ENCODE results near the gene TLE6. TPM values are rescaled to one million over a fixed set of nuclear protein-coding genes. Genes with fewer than 3 reads are reported as not detected.

TLE6 gene
- total and polyA plus RNA-seq, 7 donors = 0.50 to 2.2 (median 0.92) TPM; not detected in 1

DNA sequence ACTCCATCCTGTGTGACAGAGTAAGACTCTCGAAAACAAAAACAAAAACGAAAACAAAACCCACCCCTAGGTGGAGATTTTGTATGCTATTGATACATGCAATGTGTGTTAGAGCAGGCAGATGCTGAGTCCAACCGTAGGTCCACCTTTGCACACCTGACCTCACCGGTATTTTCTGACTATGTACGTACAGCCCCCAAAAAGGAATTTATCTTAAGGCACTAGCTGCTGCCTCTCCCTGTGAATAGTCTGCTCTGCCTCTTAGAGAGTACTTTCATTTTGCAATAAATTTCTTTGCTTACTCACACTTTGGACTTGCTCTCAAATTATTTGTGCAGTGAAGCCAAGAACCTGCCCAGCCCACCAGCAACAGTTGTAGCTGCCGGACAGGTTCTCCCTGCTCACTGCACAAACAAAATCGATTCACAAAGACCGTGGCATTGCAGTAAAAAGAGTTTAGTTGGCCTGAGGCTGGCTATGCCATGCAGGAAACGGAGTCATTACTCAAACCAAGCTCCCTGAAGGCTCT, 24.3 kb upstream of the TLE6 start:
- H3K27ac ChIP-seq = no peak overlapping the region
- WGBS, 3 donors = 37 to 49% (median 41%) methylated on average over 9 of the region's 9 CpGs
- intact Hi-C loops (cut with DNase I) = loop anchor here (5.0 kb wide), 3 partner anchors 154 to 229 kb away; no protein-coding TSS in a partner anchor

DNA sequence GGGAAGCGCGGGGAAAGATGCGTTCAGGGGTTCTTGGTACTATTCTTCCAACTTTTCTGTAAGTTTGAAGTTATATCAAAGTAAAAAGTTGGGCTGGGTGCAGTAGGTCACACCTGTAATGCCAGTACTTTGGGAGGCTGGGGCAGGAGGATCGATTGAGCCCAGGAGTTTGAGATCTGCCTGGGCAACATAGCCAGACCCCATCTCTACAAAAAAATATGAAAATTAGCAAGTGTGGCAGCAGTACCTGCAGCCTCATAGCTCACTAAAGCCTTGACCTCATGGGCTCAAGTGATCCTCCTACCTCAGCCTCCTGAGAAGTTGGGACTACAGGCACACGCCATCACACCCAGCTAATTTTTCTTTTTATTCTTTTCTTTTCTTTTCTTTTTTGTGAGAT, 20.2 kb upstream of the TLE6 start:
- ATAC-seq (no peak), DNase-seq (no peak)
- Histone ChIP-seq H3K9me3 (no peaks in the 10 kb centered on the region), H3K4me3 (no peak overlapping the region), H3K4me1 (no peaks in the 10 kb centered on the region), H3K27me3 (ENCODE audit: insufficient read depth in 3 of 3, low read length in 2 of 3) (no peaks in the 10 kb centered on the region), H3K36me3 (ENCODE audit: insufficient read depth in 1 of 2, low read depth in 1 of 2) (no peaks in the 10 kb centered on the region), H3K27ac (no peak overlapping the region)
- WGBS, 3 donors = 87 to 90% (median 89%) methylated on average over 5 of the region's 5 CpGs
- intact Hi-C loops (cut with DNase I) = loop anchor here in 1 of 2 donors (5.0 kb wide), 1 partner anchor 205 kb away; no protein-coding TSS in a partner anchor
- TF ChIP-seq, protein P1, sequence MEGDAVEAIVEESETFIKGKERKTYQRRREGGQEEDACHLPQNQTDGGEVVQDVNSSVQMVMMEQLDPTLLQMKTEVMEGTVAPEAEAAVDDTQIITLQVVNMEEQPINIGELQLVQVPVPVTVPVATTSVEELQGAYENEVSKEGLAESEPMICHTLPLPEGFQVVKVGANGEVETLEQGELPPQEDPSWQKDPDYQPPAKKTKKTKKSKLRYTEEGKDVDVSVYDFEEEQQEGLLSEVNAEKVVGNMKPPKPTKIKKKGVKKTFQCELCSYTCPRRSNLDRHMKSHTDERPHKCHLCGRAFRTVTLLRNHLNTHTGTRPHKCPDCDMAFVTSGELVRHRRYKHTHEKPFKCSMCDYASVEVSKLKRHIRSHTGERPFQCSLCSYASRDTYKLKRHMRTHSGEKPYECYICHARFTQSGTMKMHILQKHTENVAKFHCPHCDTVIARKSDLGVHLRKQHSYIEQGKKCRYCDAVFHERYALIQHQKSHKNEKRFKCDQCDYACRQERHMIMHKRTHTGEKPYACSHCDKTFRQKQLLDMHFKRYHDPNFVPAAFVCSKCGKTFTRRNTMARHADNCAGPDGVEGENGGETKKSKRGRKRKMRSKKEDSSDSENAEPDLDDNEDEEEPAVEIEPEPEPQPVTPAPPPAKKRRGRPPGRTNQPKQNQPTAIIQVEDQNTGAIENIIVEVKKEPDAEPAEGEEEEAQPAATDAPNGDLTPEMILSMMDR (IDR thresholded peaks at IDR 0.05) = no peak

More for the DNA sequence above, 24.3 kb upstream of the TLE6 start:
- ATAC-seq = no peak
- no peaks in the 10 kb centered on the region for H3K36me3 ChIP-seq (ENCODE audit: insufficient read depth in 1 of 2, low read depth in 1 of 2)
- TF ChIP-seq, protein P1 (IDR thresholded peaks at IDR 0.05) = no peak
- no peaks in the 10 kb centered on the region for H3K9me3 ChIP-seq
- H3K4me3 ChIP-seq = no peak overlapping the region
- H3K27me3 ChIP-seq (ENCODE audit: insufficient read depth in 3 of 3, low read length in 2 of 3) = no peaks in the 10 kb centered on the region
- H3K4me1 ChIP-seq = peaks cover 10% of the 10 kb centered on the region
- no peak for DNase-seq

DNA sequence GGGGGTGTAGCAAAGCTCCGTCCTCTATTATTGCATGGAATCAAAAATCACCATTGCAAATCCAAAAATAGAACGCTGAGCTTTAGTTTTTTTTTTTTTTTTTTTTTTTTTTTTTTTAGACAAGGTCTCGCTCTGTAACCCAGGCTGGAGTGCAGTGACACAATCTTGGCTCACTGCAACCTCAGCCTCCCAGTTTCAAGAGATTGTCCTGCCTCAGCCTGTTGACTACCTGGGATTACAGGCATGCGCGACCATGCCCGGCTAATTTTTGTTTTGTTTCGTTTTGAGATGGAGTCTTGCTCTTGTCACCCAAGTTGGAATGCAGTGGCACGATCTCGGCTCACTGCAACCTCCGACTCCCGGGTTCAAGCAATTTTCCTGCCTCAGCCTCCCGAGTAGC, 17.2 kb upstream of the TLE6 start:
- ATAC-seq = no peak
- no peaks in the 10 kb centered on the region for H3K4me1 ChIP-seq
- no peak overlapping the region for H3K27ac ChIP-seq
- no peaks in the 10 kb centered on the region for H3K9me3 ChIP-seq
- DNase-seq = no peak
- H3K27me3 ChIP-seq (ENCODE audit: insufficient read depth in 3 of 3, low read length in 2 of 3) = no peaks in the 10 kb centered on the region
- 76 to 83% (median 78%) methylated on average over 11 to 12 of the region's 12 CpGs for WGBS, 3 donors
- H3K36me3 ChIP-seq (ENCODE audit: insufficient read depth in 1 of 2, low read depth in 1 of 2) = no peaks in the 10 kb centered on the region
- no peak overlapping the region for H3K4me3 ChIP-seq
- TF ChIP-seq, protein P1 (IDR thresholded peaks at IDR 0.05) = no peak
- intact Hi-C loops (cut with DNase I) = no loop called here

DNA sequence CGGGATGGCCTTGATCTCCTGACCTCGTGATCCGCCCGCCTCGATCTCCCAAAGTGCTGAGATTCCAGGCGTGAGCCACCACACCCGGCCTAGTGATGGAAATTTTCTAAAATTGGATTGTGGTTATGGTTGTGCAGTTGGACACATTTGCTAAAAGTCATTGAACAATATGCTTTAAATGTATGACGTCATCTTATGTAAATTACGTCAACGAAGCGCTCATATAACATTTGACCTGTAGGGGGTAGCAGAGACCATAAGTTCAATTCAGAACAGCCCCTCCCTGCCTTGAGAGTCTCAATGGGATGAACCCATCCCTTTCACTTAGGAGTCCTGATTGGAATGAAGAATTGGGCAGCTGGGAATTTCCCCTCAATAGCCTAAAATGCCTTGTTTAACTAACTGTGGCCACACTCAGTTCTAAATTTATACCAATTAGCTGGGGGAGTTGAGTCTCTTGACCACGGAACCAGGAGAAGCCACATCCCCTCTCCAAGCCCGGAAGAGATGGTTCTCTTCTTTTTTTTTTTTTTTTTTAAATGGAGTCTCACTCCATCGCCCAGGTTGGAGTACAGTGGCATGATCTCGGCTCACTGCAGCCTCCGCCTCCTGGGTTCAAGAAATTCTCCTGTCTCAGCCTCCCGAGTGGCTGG, 15.2 kb upstream of the TLE6 start:
- TF ChIP-seq, protein P1 (IDR thresholded peaks at IDR 0.05) = peak; percentile 73
- Histone ChIP-seq H3K4me1 (no peaks in the 10 kb centered on the region), H3K27me3 (ENCODE audit: insufficient read depth in 3 of 3, low read length in 2 of 3) (no peaks in the 10 kb centered on the region), H3K36me3 (ENCODE audit: insufficient read depth in 1 of 2, low read depth in 1 of 2) (no peaks in the 10 kb centered on the region), H3K4me3 (no peak overlapping the region), H3K9me3 (no peaks in the 10 kb centered on the region), H3K27ac (no peak overlapping the region)
- 22 to 35% (median 33%) methylated on average over 17 of the region's 17 CpGs for WGBS, 3 donors
- intact Hi-C loops (cut with DNase I) = no loop called here
- DNase-seq (no peak), ATAC-seq (peak in 3 of 4 donors; percentile 73 to 85 (median 83))

All from psoas muscle (tissue), 8 donors.